MCF 10A (cell line): ENCODE results near the gene MAP2K4. TPM values are rescaled to one million over a fixed set of nuclear protein-coding genes. Genes with fewer than 3 reads are reported as not detected.

ENCODE experiments used
- BruUV-seq: library from RNA; stranded (reverse); fragments of 400-500 nt; replicated peaks from 2 replicates; lab custom pipeline; 2021; lab: Mats Ljungman, UMichigan
- CTCF ChIA-PET: fragments of 300-600 bp; sonication (Branson Sonifier 250); formaldehyde crosslinking; extraction: SDS; loops from one replicate; lab custom pipeline; 2021; ENCODE audit warnings: antibody characterized with exemption, inconsistent platforms; lab: Yijun Ruan, JAX
- POLR2A ChIA-PET: fragments of 300-600, 350-650 bp; sonication (Branson Sonifier 250); formaldehyde crosslinking; extraction: SDS; loops from one replicate; lab custom pipeline; 2020; ENCODE audit warnings: antibody characterized with exemption, inconsistent platforms; lab: Yijun Ruan, JAX
- DNase-seq: peaks from one replicate; pipeline ENCODE4 v3.0.0-alpha.2; 2018; ENCODE audit not compliant: unreplicated experiment
- H3K27ac Mint-ChIP-seq: one replicate; pipeline ENCODE4 v1.8.0; 2022; ENCODE audit warnings: mild to moderate bottlenecking, low read depth, mixed read lengths; ENCODE audit not compliant: unreplicated experiment
- H3K27me3 Mint-ChIP-seq: one replicate; pipeline ENCODE4 v1.8.0; 2022; ENCODE audit warnings: mixed read lengths; ENCODE audit not compliant: insufficient read depth, unreplicated experiment
- H3K36me3 Mint-ChIP-seq: one replicate; pipeline ENCODE4 v1.8.0; 2022; ENCODE audit warnings: mild to moderate bottlenecking, moderate library complexity, mixed read lengths; ENCODE audit not compliant: insufficient read depth, unreplicated experiment
- H3K4me1 Mint-ChIP-seq: one replicate; pipeline ENCODE4 v1.8.0; 2022; ENCODE audit warnings: mixed read lengths; ENCODE audit not compliant: insufficient read depth, unreplicated experiment
- H3K4me3 Mint-ChIP-seq: one replicate; pipeline ENCODE4 v1.8.0; 2022; ENCODE audit warnings: mild to moderate bottlenecking, moderate library complexity, mixed read lengths; ENCODE audit not compliant: unreplicated experiment
- H3K9me3 Mint-ChIP-seq: one replicate; pipeline ENCODE4 v1.8.0; 2022; ENCODE audit warnings: mixed read lengths; ENCODE audit not compliant: unreplicated experiment
- CTCF ChIP-seq: fragments of 200-600 bp; IDR thresholded peaks from one replicate; pipeline ENCODE4 v1.8.0; 2022; ENCODE audit warnings: antibody characterized with exemption, mild to moderate bottlenecking; ENCODE audit not compliant: unreplicated experiment
- intact Hi-C: fragments of 100-400 bp; cut with micrococcal nuclease; formaldehyde crosslinking; loops from 2 replicates; pipeline ENCODE4 v1.14.1; 2022
- total RNA-seq: library from RNA; stranded (reverse); gene quantifications from 2 replicates; pipeline ENCODE4 v1.2.3, GENCODE V29; 2022

MAP2K4 gene
- total RNA-seq, 1 experiment from 2014 or later, result 29.2 TPM

GRCh38 chr17:12113156-12113555 is 92.5 kb downstream of the MAP2K4 start:
- BruUV-seq, result no TSS peak
- DNase-seq, result no peak
- Mint-ChIP-seq H3K36me3 (peaks cover 63% of the 10 kb centered on the region), H3K4me3 (no peak overlapping the region), H3K27ac (no peak overlapping the region), H3K4me1 (no peaks in the 10 kb centered on the region), H3K9me3 (no peaks in the 10 kb centered on the region), H3K27me3 (no peaks in the 10 kb centered on the region)
- intact Hi-C loops, result no loop called here
- ChIA-PET POLR2A (interaction anchor here (0.7 kb wide), 1 partner anchor 11 kb away, joined by 4 read pairs; no protein-coding TSS in a partner anchor), CTCF (interaction anchor here (1.2 kb wide), 1 partner anchor 1467 kb away, joined by 3 read pairs; no protein-coding TSS in a partner anchor)
- no peak for TF ChIP-seq CTCF

- intact Hi-C loops, result loop anchor here (5.0 kb wide), 1 partner anchor 93 kb away; the partner anchor contains the start of gene MAP2K4
- H3K27me3 Mint-ChIP-seq, result no peaks in the 10 kb centered on the region
- CTCF ChIA-PET, result no interaction called here
- H3K4me3 Mint-ChIP-seq, result no peak overlapping the region
- POLR2A ChIA-PET, result interaction anchor here (0.7 kb wide), 1 partner anchor 9 kb away, joined by 3 read pairs; no protein-coding TSS in a partner anchor
- BruUV-seq, result no TSS peak
- no peaks in the 10 kb centered on the region for H3K9me3 Mint-ChIP-seq
- no peak for TF ChIP-seq CTCF
- DNase-seq, result peak; percentile 41
- no peak overlapping the region for H3K27ac Mint-ChIP-seq
- H3K4me1 Mint-ChIP-seq, result peaks cover 5% of the 10 kb centered on the region
- H3K36me3 Mint-ChIP-seq, result peaks cover 72% of the 10 kb centered on the region
Observed at GRCh38 chr17:12114686-12115418, 94.2 kb downstream of the MAP2K4 start.

DNA sequence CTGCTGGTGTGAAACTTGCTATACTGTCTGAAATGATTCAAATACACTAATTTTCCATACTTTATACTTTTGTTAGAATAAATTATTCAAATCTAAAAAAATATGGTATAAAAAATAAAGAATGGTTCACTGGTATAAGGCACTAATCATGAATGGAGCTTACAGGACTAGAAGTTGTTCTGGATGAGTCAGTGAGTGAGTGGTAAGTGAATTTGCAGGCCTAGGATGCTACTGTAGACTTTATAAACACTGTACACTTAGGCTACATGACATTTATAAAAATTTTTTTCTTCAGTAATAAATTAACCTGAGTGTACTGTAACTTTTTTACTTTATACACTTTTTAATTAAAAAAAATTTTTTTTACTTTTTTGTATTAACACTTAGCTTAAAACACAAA is 95.5 kb downstream of the MAP2K4 start:
- intact Hi-C loops, result loop anchor here (5.0 kb wide), 1 partner anchor 94 kb away; the partner anchor contains the start of gene MAP2K4
- peaks cover 5% of the 10 kb centered on the region for H3K4me1 Mint-ChIP-seq
- H3K4me3 Mint-ChIP-seq, result no peak overlapping the region
- no TSS peak for BruUV-seq
- no peak overlapping the region for H3K27ac Mint-ChIP-seq
- ChIA-PET CTCF (interaction anchor here (0.9 kb wide), 1 partner anchor 11 kb away, joined by 4 read pairs; no protein-coding TSS in a partner anchor), POLR2A (interaction anchor here (1.2 to 1.6 kb wide), 4 partner anchors 14 to 167 kb away, joined by 3 to 6 read pairs (median 3); partner anchors contain the start of gene ZNF18)
- H3K9me3 Mint-ChIP-seq, result no peaks in the 10 kb centered on the region
- no peak for DNase-seq
- H3K27me3 Mint-ChIP-seq, result no peaks in the 10 kb centered on the region
- H3K36me3 Mint-ChIP-seq, result peaks cover 72% of the 10 kb centered on the region
- no peak for TF ChIP-seq CTCF

- CTCF ChIA-PET, result no interaction called here
- Mint-ChIP-seq H3K9me3 (no peaks in the 10 kb centered on the region), H3K36me3 (peaks cover 50% of the 10 kb centered on the region), H3K27me3 (no peaks in the 10 kb centered on the region), H3K27ac (no peak overlapping the region), H3K4me3 (no peak overlapping the region), H3K4me1 (peaks cover 5% of the 10 kb centered on the region)
- BruUV-seq, result no TSS peak
- DNase-seq, result peak; percentile 32
- POLR2A ChIA-PET, result no interaction called here
- intact Hi-C loops, result loop anchor here (5.0 kb wide), 1 partner anchor 96 kb away; the partner anchor contains the start of gene MAP2K4
- TF ChIP-seq CTCF, result no peak
Observed at GRCh38 chr17:12118617-12119016, 97.9 kb downstream of the MAP2K4 start.
